GM12865 (cell line): ENCODE results near the gene KNG1.

Source experiments
- DNase-seq: peaks from one replicate; pipeline ENCODE4 v3.0.0; 2010; ENCODE audit warnings: low read depth
- H3K4me3 ChIP-seq: 2 replicates; pipeline ENCODE4 v1.5.1; 2011; ENCODE audit warnings: mild to moderate bottlenecking, low read depth, low read length, control low read depth
- TF ChIP-seq, protein P1 (sequence below): IDR thresholded peaks from 2 replicates; pipeline ENCODE4 v1.5.1; 2011; ENCODE audit warnings: low read length, control low read depth, low read depth, inconsistent platforms; ENCODE audit not compliant: insufficient read depth; ENCODE audit errors: missing control alignments

Gene KNG1

DNA sequence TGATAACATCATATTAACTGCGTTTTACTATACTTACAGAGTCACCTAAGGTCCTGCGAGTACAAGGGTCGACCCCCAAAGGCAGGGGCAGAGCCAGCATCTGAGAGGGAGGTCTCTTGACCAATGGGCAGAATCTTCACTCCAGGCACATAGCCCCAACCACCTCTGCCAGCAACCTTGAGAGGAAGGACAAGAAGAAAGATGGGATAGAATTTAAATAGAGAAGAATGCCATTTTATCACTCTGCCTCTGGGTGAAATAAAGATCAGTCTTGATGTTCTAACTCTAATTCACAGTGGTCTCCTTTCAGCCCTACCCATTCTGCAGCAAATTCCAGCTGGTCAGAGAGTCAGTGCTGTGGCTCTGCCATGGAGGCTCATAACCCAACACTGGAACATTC, 26.5 kb downstream of the KNG1 start:
- no peak for DNase-seq
- TF ChIP-seq, protein P1, sequence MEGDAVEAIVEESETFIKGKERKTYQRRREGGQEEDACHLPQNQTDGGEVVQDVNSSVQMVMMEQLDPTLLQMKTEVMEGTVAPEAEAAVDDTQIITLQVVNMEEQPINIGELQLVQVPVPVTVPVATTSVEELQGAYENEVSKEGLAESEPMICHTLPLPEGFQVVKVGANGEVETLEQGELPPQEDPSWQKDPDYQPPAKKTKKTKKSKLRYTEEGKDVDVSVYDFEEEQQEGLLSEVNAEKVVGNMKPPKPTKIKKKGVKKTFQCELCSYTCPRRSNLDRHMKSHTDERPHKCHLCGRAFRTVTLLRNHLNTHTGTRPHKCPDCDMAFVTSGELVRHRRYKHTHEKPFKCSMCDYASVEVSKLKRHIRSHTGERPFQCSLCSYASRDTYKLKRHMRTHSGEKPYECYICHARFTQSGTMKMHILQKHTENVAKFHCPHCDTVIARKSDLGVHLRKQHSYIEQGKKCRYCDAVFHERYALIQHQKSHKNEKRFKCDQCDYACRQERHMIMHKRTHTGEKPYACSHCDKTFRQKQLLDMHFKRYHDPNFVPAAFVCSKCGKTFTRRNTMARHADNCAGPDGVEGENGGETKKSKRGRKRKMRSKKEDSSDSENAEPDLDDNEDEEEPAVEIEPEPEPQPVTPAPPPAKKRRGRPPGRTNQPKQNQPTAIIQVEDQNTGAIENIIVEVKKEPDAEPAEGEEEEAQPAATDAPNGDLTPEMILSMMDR, result no peak
- H3K4me3 ChIP-seq, result no peak overlapping the region

DNA sequence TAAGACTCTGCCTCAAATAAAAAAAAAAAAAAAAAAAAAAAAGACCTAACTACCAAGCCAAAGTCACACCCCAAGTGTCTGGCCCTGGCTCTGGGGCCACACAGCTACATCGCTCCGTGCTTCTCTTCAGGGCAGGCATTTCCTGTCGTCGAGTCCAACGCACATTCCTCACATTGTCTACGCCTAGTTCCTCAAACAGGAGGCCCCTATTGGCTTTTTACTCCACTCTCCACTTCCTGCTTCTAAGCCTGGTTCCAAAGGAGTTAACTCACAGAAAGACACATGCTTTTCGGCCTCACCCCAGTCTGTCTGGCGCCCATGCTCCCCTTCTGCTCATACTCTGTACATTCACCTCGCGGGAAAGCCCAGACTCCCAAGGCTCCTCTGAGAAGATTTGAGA, 28.8 kb downstream of the KNG1 start:
- peak; percentile 12 for DNase-seq
- TF ChIP-seq, protein P1, result no peak
- H3K4me3 ChIP-seq, result no peak overlapping the region

DNA sequence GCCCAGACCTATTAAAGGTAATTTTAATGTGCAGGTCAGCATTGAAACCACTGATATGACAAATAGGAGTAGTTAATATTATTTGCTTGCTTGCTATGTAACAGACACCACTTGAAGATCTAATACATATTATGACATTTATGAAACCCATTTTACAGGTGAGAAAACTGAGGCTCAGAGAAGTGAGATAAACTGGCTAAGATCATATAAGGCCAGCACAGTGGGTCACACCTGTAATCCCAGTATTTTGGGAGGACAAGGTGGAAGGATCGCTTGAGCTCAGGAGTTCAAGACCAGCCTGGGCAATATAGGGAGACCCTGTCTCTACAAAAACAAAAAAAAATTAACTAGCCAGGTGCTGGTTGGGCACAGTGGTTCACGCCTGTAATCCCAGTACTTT, 33.2 kb downstream of the KNG1 start:
- TF ChIP-seq, protein P1, result no peak
- H3K4me3 ChIP-seq, result no peak overlapping the region
- DNase-seq, result no peak

DNA sequence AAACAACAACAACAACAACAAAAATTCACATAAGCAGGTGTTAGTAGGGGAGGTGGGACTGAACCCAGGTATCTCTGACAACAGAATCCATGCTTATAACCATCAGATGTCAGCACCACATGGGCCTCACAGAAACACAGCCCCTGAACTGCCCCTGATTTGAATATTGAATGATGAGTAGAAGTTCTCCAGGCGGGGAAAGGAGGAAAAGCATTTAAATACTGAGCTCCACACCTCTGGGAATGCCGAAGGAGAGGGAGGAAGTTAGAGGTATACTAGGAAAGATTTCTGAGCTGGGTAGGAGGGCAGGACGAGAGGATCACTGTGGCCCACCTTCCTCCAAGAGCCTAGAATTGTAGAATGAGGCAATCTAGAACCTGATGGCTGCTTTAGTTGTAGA, 34.3 kb downstream of the KNG1 start:
- TF ChIP-seq, protein P1, result no peak
- no peak for DNase-seq
- no peak overlapping the region for H3K4me3 ChIP-seq

DNA sequence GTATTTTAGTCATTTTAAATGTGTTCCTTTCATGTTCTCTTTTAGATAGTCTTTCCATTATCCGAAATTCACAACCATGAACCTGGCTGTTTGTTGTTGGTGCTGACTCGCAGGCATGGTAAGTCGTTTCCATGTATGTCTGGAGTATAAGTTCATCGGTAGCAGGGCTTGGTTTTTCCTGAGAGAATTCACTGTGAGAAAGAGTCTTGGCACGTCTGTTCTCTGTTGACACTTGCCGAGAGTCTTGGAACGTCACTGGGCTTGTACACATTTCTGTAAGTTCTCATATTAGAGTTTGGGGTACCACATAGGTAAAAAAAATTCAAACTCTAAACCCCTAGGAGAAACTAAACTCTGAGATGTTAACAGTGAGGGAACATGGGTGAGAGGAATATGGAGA, 36.8 kb downstream of the KNG1 start:
- TF ChIP-seq, protein P1, result no peak
- no peak for DNase-seq
- no peak overlapping the region for H3K4me3 ChIP-seq

DNA sequence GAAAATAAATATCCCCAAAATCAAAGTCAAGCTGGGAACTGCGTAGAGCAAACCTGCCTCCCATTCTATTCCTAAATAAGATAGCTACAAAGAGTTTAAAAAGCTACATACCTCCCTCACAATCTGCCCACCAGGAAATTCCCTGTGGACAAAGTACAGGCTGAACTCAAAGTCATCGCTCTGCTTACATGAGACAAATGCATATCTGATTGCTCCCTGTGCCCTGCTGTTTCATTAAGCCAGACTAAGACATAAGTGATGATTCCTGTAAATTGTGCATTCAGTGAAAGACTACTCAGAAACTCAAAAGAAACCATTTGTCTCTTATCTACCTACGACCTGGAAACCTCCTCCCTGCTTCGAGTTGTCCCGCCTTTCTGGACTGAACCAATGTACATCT, 37.7 kb downstream of the KNG1 start:
- no peak overlapping the region for H3K4me3 ChIP-seq
- no peak for DNase-seq
- TF ChIP-seq, protein P1, result no peak

DNA sequence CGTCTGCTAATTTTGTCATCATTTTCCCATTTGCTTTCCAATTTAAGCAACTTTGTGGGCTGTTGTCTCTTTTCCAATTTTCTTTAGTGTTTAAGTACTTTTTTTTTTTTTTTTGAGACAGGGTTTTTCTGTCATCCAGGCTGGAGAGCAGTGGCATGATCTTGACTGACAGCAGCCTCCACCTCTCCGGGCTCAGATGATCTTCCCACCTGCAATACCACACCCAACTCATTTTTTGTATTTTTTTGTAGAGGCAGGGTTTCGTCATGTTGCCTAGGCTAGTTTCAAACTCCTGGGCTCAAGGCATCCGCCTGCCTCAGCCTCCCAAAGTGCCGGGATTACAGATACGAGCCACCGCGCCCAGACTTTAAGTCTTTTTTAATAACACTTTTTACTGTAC, 40.1 kb downstream of the KNG1 start:
- H3K4me3 ChIP-seq, result no peak overlapping the region
- TF ChIP-seq, protein P1, result no peak

More for the DNA sequence above, 40.1 kb downstream of the KNG1 start:
- DNase-seq, result no peak
